ENCODE measurements around the gene USF3. TPM values are rescaled to one million over a fixed set of nuclear protein-coding genes. Genes with fewer than 3 reads are reported as not detected.
A peak's percentile ranks its signal among the peaks of the same experiment; 100 is the strongest.

The USF3 gene
- total RNA-seq, 2 donors from 2014 or later = 28.4 to 31.9 TPM

DNA sequence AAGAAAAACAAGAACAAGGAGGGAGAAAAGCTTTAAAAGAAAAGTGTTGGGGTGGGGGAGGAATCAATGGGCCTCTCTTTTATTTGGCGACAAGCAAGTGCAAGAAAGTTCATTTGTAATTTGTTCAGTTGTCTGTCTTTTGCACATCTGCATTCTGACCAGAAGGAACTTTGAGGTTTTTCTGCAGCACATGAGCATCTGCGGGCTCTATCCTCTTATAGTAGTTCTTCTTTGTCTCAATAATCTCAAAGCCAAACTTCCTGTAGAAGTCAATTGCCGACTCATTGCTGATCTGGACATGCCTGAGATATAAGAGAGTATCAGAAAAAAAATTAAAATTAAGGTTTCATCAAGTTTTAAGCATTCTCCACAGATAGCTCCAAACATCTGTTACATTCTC is 25.2 kb upstream of the USF3 start:
- Mint-ChIP-seq H3K27ac (no peak overlapping the region), H3K27me3 (no peaks in the 10 kb centered on the region), H3K4me1 (peaks cover 6% of the 10 kb centered on the region), H3K4me3 (no peak overlapping the region), H3K36me3 (ENCODE audit: low read depth) (peaks cover 4% of the 10 kb centered on the region)
- no peak for DNase-seq
- no peaks in the 10 kb centered on the region for H3K9me3 ChIP-seq (ENCODE audit: control insufficient read depth, low read length, poor library complexity, severe bottlenecking)
- no peak for ATAC-seq

DNA sequence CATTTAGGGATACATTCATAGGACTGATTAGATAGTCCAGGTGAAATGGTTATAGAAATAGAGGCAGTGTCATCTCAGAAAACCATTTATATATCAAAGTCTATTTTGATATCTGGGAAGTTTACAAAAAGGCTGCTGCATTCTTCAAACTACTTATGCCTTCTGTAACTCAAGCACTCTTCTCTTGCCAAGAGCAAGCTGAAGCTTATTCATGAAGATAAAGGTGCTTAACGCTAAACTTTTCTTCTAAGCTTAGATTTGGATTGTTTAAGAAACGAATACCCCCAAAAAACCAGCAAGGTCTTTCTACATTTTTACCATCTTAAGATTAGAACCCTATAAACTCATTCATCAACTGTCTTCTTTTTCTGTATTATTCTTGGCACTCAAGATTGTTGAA is 23.3 kb upstream of the USF3 start:
- no peak for DNase-seq
- peaks cover 4% of the 10 kb centered on the region for H3K36me3 Mint-ChIP-seq (ENCODE audit: low read depth)

DNA sequence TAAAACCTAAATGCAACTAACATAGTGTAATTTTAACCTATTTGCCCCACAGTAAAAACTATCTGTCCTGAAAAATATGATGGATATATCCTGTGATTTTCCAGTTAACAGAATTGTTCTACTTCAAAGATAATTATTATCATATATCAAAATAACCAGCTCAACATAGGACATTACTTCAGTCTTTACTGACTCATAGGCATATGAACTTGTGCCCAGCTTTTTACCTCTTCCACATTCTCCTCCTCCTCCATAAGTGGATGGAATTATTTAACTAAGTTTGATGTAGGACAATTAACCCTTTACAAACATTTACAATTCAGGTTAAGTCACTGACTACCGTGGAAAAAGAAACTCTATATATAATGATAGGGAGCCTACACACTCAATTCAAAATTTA is 22.9 kb upstream of the USF3 start:
- no peaks in the 10 kb centered on the region for H3K4me1 Mint-ChIP-seq
- no peak overlapping the region for H3K4me3 Mint-ChIP-seq
- H3K9me3 ChIP-seq (ENCODE audit: control insufficient read depth, low read length, poor library complexity, severe bottlenecking) = no peaks in the 10 kb centered on the region
- no peak overlapping the region for H3K27ac Mint-ChIP-seq
- peaks cover 4% of the 10 kb centered on the region for H3K36me3 Mint-ChIP-seq (ENCODE audit: low read depth)
- ATAC-seq (no peak), DNase-seq (no peak)
- H3K27me3 Mint-ChIP-seq = no peaks in the 10 kb centered on the region

More for the DNA sequence above, 23.3 kb upstream of the USF3 start:
- no peak for ATAC-seq
- H3K4me1 Mint-ChIP-seq = peaks cover 2% of the 10 kb centered on the region
- H3K27ac Mint-ChIP-seq = no peak overlapping the region
- H3K27me3 Mint-ChIP-seq = no peaks in the 10 kb centered on the region
- no peaks in the 10 kb centered on the region for H3K9me3 ChIP-seq (ENCODE audit: control insufficient read depth, low read length, poor library complexity, severe bottlenecking)
- no peak overlapping the region for H3K4me3 Mint-ChIP-seq

DNA sequence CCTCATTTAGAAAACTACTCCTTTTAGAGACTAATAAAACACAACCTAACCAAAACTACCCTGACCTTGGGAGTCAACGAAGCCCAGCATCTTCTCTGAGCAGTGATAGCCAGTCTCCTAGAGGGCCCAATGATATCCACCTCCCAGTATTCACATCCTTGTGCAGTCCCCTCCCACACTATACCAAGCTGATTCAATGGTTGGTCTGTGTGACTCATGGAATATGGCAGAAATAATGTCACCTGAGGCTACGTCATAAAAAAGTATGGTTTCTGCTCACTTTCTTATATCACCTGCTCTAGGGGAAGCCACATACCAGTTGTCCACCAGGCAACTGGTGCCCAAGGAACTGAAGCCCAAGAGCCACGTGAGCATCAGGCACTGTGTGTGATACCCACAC is 21.4 kb upstream of the USF3 start:
- no peaks in the 10 kb centered on the region for H3K4me1 Mint-ChIP-seq
- peak overlapping the region; percentile 41 for H3K27ac Mint-ChIP-seq
- H3K4me3 Mint-ChIP-seq = no peak overlapping the region
- ATAC-seq (no peak), DNase-seq (no peak)
- H3K9me3 ChIP-seq (ENCODE audit: control insufficient read depth, low read length, poor library complexity, severe bottlenecking) = no peaks in the 10 kb centered on the region
- H3K27me3 Mint-ChIP-seq = no peaks in the 10 kb centered on the region
- H3K36me3 Mint-ChIP-seq (ENCODE audit: low read depth) = peaks cover 4% of the 10 kb centered on the region

DNA sequence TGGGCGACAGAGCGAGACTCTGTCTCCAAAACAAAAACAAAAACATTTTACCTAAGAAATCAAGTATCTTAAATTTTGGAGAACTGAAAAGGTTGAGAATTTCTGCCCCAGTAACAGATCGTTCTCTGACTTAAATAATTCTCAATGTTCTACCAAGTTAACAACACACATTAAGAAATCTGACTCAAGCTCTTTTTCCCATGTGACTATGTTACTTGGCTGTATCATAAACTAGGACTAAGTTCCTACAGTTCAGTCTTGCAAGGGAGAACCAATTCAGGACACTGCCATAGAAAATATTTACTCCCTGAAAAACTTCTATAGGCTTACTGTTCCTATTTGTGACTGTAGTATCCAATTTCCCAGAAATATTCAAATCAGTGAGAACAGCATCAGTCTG is 20.9 kb upstream of the USF3 start:
- no peak for DNase-seq
- Mint-ChIP-seq H3K36me3 (ENCODE audit: low read depth) (peaks cover 4% of the 10 kb centered on the region), H3K4me3 (no peak overlapping the region), H3K4me1 (peaks cover 2% of the 10 kb centered on the region), H3K27me3 (no peaks in the 10 kb centered on the region), H3K27ac (peak overlapping the region; percentile 41)
- ATAC-seq = no peak
- H3K9me3 ChIP-seq (ENCODE audit: control insufficient read depth, low read length, poor library complexity, severe bottlenecking) = no peaks in the 10 kb centered on the region

DNA sequence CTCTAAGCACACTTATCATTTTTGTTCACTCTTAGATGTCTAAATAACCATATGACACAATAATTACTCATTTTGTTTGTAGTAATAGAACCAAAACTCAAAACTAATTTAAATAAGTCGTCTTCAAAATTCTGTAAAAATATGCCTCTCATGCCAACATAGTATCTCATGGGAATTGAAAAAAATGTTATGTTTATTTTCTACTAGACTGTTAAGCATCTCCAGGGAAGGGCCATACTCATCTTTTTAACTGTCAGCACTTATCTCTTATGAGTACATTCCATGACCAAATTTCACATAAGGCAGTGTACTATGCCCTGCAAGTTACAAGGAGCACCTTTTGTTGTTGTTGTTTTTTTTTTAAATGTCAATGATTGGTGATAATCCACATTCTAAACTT is 18.3 kb upstream of the USF3 start:
- Mint-ChIP-seq H3K4me1 (peaks cover 4% of the 10 kb centered on the region), H3K36me3 (ENCODE audit: low read depth) (peaks cover 2% of the 10 kb centered on the region), H3K27ac (no peak overlapping the region), H3K4me3 (no peak overlapping the region), H3K27me3 (no peaks in the 10 kb centered on the region)
- no peak for DNase-seq
- no peaks in the 10 kb centered on the region for H3K9me3 ChIP-seq (ENCODE audit: control insufficient read depth, low read length, poor library complexity, severe bottlenecking)
- no peak for ATAC-seq

DNA sequence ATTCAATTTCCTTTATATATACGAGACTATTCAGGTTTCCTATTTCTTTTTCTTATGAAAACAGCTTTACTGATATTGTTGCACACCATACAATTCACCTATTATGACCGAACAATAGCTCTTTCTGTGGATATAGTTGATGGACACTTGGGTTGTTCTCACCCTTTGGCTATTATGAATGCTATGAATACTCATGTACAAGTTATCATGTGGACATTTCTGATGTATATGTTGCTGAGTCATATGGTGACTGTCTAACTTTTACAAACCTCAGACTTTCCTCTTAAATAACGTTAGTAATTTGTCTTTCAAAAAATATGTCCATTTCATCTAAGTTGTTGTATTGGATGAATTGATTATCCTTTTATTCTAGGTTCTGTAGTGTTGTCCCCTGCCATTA is 15.7 kb upstream of the USF3 start:
- Mint-ChIP-seq H3K36me3 (ENCODE audit: low read depth) (no peaks in the 10 kb centered on the region), H3K27ac (peak overlapping the region; percentile 24), H3K4me1 (peaks cover 4% of the 10 kb centered on the region), H3K27me3 (peaks cover 7% of the 10 kb centered on the region), H3K4me3 (no peak overlapping the region)
- no peaks in the 10 kb centered on the region for H3K9me3 ChIP-seq (ENCODE audit: control insufficient read depth, low read length, poor library complexity, severe bottlenecking)
- DNase-seq (no peak), ATAC-seq (no peak)

DNA sequence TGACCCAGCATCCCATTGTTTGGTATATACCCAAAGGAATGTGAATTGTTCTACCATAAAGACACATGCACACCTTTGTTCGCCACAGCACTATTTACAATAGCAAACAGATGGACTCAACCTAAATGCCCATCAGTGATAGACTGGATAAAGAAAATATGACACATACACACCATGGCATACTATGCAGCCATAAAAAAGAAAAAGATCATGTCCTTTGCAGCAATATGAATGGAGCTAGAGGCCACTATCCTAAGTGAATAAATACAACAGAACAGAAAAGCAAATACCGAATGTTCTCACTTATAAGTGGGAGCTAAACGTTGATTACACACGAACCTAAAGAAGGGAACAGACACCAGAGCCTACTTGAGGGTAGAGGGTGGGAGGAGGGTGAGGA is 11.4 kb upstream of the USF3 start:
- ATAC-seq (no peak), DNase-seq (no peak)
- no peak overlapping the region for H3K27ac Mint-ChIP-seq
- no peaks in the 10 kb centered on the region for H3K36me3 Mint-ChIP-seq (ENCODE audit: low read depth)
- peaks cover 14% of the 10 kb centered on the region for H3K27me3 Mint-ChIP-seq
- H3K4me1 Mint-ChIP-seq = peaks cover 6% of the 10 kb centered on the region
- H3K4me3 Mint-ChIP-seq = no peak overlapping the region
- no peaks in the 10 kb centered on the region for H3K9me3 ChIP-seq (ENCODE audit: control insufficient read depth, low read length, poor library complexity, severe bottlenecking)

DNA sequence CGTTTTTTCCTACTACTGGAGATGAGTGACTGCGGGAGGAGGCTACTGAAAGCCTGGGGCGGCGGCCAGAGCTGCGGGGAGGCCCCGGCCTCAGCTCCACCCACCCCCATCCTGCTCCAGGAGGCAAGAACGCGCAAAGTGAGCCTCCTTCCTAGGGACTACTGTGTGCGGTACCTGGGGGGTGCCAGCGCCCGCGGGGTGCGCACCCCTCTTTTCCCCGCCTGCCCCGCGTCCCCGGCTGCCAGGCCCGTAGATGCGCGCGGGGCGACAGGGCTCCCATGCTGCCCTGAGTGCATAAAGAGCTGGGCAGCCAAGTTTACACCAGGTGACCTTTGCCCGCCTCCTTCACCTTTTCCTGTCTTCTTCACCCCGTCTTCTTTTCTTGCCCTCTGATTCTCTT is 2.5 kb upstream of the USF3 start:
- Mint-ChIP-seq H3K27ac (peak overlapping the region; percentile 85), H3K4me3 (no peak overlapping the region), H3K4me1 (peaks cover 13% of the 10 kb centered on the region)

DNA sequence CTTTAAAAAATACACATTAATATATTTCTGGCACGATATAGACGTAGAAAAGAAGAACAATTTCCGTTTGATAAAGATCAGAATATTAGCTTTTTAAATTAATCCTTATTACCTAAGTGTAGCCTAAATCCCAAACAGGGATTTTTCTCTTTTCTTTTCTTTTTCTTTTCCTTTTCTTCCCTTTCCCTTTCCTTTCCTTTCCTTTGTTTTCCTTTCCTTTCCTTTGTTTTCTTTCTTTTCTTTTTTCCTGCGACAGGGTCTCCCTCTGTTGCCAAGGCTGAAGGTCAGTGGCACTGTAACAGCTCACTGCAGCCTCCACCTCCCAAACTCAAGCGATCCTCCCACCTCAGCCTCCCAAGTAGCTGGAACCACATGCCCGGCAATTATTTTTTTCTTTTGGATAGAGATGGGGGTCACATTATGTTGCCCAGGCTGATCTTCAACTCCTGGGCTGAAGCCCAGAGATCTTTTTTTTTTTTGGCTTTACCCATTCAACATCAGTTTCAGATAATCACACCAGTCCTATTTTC is 1.8 kb upstream of the USF3 start:
- Mint-ChIP-seq H3K27me3 (no peaks in the 10 kb centered on the region), H3K4me1 (peaks cover 20% of the 10 kb centered on the region), H3K27ac (no peak overlapping the region), H3K4me3 (no peak overlapping the region), H3K36me3 (ENCODE audit: low read depth) (peaks cover 2% of the 10 kb centered on the region)
- ATAC-seq (no peak), DNase-seq (no peak)
- H3K9me3 ChIP-seq (ENCODE audit: control insufficient read depth, low read length, poor library complexity, severe bottlenecking) = no peaks in the 10 kb centered on the region

More for the DNA sequence above, 2.5 kb upstream of the USF3 start:
- Mint-ChIP-seq H3K36me3 (ENCODE audit: low read depth) (peaks cover 2% of the 10 kb centered on the region), H3K27me3 (no peaks in the 10 kb centered on the region)
- H3K9me3 ChIP-seq (ENCODE audit: control insufficient read depth, low read length, poor library complexity, severe bottlenecking) = no peaks in the 10 kb centered on the region
- DNase-seq (peak in 1 of 3 donors; percentile 12), ATAC-seq (no peak)

DNA sequence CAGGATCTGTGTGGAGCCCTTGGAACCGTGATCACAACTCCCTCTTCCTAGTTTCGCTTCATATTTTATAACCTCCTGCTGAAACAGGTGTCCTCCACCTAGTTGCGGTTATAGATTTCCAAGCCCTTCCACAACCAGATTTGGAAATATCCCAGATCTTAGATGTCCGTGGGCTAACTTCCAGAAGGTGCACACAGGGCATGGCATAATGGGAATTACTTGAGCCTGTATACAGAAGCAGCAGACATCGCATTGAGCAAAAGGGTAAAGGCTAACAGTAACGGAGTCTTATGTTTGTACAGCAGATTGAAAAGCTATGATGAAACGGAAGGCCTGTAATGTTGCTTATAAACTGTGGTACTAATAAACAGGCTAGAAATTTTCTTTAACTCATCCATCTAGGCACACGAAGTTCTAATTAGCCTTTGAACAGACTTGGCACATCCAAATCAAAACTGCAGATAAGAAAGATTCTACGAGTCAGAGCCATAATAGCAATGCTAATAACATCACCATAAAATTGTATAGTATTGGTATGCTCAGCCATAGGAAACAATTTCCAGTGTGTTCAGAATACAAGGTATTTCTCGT is 1.2 kb upstream of the USF3 start:
- H3K27me3 Mint-ChIP-seq = no peaks in the 10 kb centered on the region
- no peak overlapping the region for H3K4me3 Mint-ChIP-seq
- no peak overlapping the region for H3K27ac Mint-ChIP-seq
- no peak for ATAC-seq
- H3K9me3 ChIP-seq (ENCODE audit: control insufficient read depth, low read length, poor library complexity, severe bottlenecking) = no peaks in the 10 kb centered on the region
- H3K36me3 Mint-ChIP-seq (ENCODE audit: low read depth) = peaks cover 2% of the 10 kb centered on the region
- peaks cover 23% of the 10 kb centered on the region for H3K4me1 Mint-ChIP-seq
- no peak for DNase-seq

DNA sequence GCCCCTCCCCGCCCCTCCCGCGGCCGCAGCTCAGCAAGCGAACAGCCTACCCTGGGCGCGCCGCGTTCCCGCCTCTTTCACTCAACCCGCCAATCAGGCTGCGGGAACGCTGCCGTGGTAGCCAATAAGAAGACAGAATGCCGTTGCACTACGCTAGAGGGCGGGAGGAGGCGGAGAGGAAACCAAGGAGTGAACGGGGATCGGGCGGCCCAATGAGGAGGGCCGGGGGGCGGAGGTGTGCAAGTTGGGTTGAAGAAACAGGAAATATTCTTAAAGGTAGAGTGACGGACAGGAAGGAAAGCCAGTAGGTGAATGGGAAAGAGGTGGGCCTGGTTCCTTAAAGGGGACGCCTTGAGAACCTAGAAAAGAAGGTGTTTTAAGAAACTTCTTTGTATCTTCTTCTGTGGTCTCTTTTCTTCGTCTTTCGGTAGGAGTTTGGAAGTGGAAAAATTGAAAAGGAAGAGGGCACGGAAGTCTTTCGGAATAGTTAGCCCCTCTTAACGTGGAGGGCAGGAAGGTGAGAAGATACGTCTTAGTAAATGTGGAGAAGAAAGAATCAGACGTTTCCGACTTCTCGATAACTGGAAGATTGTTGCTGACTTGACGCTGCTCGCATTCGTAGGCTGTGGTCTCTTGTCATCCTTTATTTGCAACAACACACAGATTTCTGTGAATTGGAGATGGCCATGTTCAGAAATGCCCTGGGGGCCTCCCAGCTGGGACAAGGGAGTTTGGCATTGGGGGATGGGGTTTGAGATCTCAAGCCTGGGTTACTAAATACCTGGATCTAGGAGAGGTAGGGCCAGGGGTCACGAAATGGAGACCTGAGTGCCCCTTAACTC is 437 bp upstream of the USF3 start:
- no peaks in the 10 kb centered on the region for H3K27me3 Mint-ChIP-seq
- peaks cover 2% of the 10 kb centered on the region for H3K36me3 Mint-ChIP-seq (ENCODE audit: low read depth)
- H3K4me1 Mint-ChIP-seq = peaks cover 23% of the 10 kb centered on the region
- ATAC-seq = peak; percentile 90
- H3K9me3 ChIP-seq (ENCODE audit: control insufficient read depth, low read length, poor library complexity, severe bottlenecking) = no peaks in the 10 kb centered on the region
- no peak overlapping the region for H3K4me3 Mint-ChIP-seq
- H3K27ac Mint-ChIP-seq = no peak overlapping the region
- DNase-seq = peak; percentile 96 to 99 (median 98)

DNA sequence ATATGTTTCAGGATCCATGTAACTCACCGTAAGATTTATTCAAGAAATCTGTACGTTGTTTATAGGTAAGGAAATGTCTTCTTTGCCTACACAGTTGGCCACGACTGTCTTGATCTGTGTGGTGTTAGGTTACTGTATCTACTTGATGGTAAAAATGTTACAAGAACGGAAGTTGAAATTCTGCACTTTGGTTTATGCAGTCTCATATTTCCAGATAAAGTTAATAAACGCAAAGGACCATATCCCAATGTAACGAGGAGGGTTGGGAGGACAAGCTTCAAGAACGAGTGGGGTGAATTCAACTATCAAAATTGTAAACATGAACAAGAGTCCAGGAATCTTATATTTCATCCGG is 1.0 kb downstream of the USF3 start:
- H3K27ac Mint-ChIP-seq = peak overlapping the region; percentile 96
- H3K4me3 Mint-ChIP-seq = peak overlapping the region; percentile 99
- peaks cover 2% of the 10 kb centered on the region for H3K36me3 Mint-ChIP-seq (ENCODE audit: low read depth)
- DNase-seq = no peak
- ATAC-seq = no peak
- H3K4me1 Mint-ChIP-seq = peaks cover 23% of the 10 kb centered on the region
- H3K27me3 Mint-ChIP-seq = no peaks in the 10 kb centered on the region
- H3K9me3 ChIP-seq (ENCODE audit: control insufficient read depth, low read length, poor library complexity, severe bottlenecking) = no peaks in the 10 kb centered on the region

DNA sequence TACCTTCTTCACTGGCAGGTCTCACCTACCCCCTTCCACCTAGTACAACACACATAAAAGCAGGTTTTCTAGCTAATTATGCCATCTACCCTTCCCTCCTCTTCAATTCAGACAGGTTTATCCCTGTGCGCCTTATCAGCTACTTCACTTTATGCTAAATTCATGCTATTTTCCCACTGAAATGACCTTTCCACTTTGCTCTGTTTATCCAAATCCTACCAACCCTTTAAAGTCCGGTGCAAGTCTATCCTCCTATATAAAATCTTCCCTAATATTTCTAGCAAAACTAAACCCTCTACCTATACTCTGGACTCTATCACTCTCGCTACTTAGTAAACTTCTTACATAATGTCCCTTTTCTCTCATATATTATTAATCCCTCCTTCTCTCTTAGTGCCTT is 6.0 kb downstream of the USF3 start:
- no peak for DNase-seq
- H3K27me3 Mint-ChIP-seq = no peaks in the 10 kb centered on the region

More for the DNA sequence above, 6.0 kb downstream of the USF3 start:
- H3K4me3 Mint-ChIP-seq = no peak overlapping the region
- H3K36me3 Mint-ChIP-seq (ENCODE audit: low read depth) = no peaks in the 10 kb centered on the region
- H3K27ac Mint-ChIP-seq = no peak overlapping the region
- peaks cover 20% of the 10 kb centered on the region for H3K4me1 Mint-ChIP-seq
- ATAC-seq = no peak
- H3K9me3 ChIP-seq (ENCODE audit: control insufficient read depth, low read length, poor library complexity, severe bottlenecking) = no peaks in the 10 kb centered on the region
